ENCODE results near the gene C1QL4. TPM values are rescaled to one million over a fixed set of nuclear protein-coding genes. Genes with fewer than 3 reads are reported as not detected.

Gene C1QL4
- polyA plus RNA-seq, 2 of the 4 experiments (the other 2 are of a cell fraction), result 1.5 to 2.8 TPM

- Histone ChIP-seq H3K27ac (peak overlapping the region; percentile 10 to 96; a peak in 3 of 6 replicates), H3K4me1 (peaks cover 28% of the 10 kb centered on the region), H3K4me3 (no peak overlapping the region), H3K4me2 (peak overlapping the region; percentile 86), H3K9me3 (no peaks in the 10 kb centered on the region)
- POLR2A ChIA-PET, result interaction anchor here (0.8 kb wide), 1 partner anchor 139 kb away, joined by 4 read pairs; no protein-coding TSS in a partner anchor
- 83% methylated on average over 1 of the region's 1 CpG for WGBS (ENCODE audit: missing lambda C conversion rate)
- peak; percentile 52 to 61; a peak in 2 of 4 replicates for TF ChIP-seq CEBPB (IDR thresholded peaks at IDR 0.05)
- no peak for TF ChIP-seq EP300 (IDR thresholded peaks at IDR 0.05)
- TF ChIP-seq FOSL2 (IDR thresholded peaks at IDR 0.05), result no peak
- TF ChIP-seq FOSL2 (CRISPR knock-in tag; IDR thresholded peaks at IDR 0.05), result 0 out of 2 replicates have a peak, but pooled peaks have one; percentile 18
- no peak for DNase-seq (ENCODE audit: low read depth in 1 of 2, low spot score in 1 of 2)
- CTCF ChIA-PET, result interaction anchor here (0.6 to 14.5 kb wide), 10 partner anchors 8 to 521 kb away, joined by 3 to 484 read pairs (median 6); partner anchors contain the start of gene DNAJC22
- no peak for FAIRE-seq
- ATAC-seq, result no peak
Measured at GRCh38 chr12:49364989-49365388, 28.0 kb upstream of the C1QL4 start.

GRCh38 chr12:49362077-49362476 lies 25.1 kb upstream of the C1QL4 start:
- no peak overlapping the region for H3K4me3 ChIP-seq
- no peak for DNase-seq (ENCODE audit: low read depth in 1 of 2, low spot score in 1 of 2)
- ChIA-PET CTCF (interaction anchor here (0.7 to 14.5 kb wide), 10 partner anchors 13 to 218 kb away, joined by 3 to 484 read pairs (median 6); partner anchors contain the start of gene DNAJC22), POLR2A (no interaction called here)
- ATAC-seq, result no peak
- no peak for FAIRE-seq
- no peak for TF ChIP-seq TP53 (CRISPR knock-in tag; IDR thresholded peaks at IDR 0.05)
- no peak for TF ChIP-seq BCL3 (IDR thresholded peaks at IDR 0.05)
- no peak for TF ChIP-seq ZSCAN20 (CRISPR knock-in tag; IDR thresholded peaks at IDR 0.05)
- no peak for TF ChIP-seq RARB (CRISPR knock-in tag; IDR thresholded peaks at IDR 0.05)
- no peak for TF ChIP-seq HES2 (IDR thresholded peaks at IDR 0.05)
- TF ChIP-seq CEBPB (IDR thresholded peaks at IDR 0.05), result no peak
- no peak for TF ChIP-seq ESRRA (IDR thresholded peaks at IDR 0.05; ENCODE audit: borderline replicate concordance, low read length)
- TF ChIP-seq RNF2 (IDR thresholded peaks at IDR 0.05; ENCODE audit: borderline replicate concordance, low read depth), result no peak
- no peak for TF ChIP-seq HEYL (CRISPR knock-in tag; IDR thresholded peaks at IDR 0.05)
- no peak for TF ChIP-seq CBX8 (IDR thresholded peaks at IDR 0.05)
- no peak for TF ChIP-seq FOSB (CRISPR knock-in tag; IDR thresholded peaks at IDR 0.05)
- TF ChIP-seq POLR2A (IDR thresholded peaks at IDR 0.05; ENCODE audit: low read length), result no peak
- TF ChIP-seq CHD4 (IDR thresholded peaks at IDR 0.05; ENCODE audit: borderline replicate concordance), result no peak
- no peak overlapping the region for H3K4me2 ChIP-seq
- peak overlapping the region in 1 of 2 experiments; percentile 12; a peak in 1 of 6 replicates for H3K27ac ChIP-seq
- no peaks in the 10 kb centered on the region for H3K9me3 ChIP-seq
- WGBS (ENCODE audit: missing lambda C conversion rate), result 93% methylated on average over 1 of the region's 1 CpG
- peaks cover 38% of the 10 kb centered on the region for H3K4me1 ChIP-seq

GRCh38 chr12:49359671-49360070 lies 22.7 kb upstream of the C1QL4 start:
- WGBS (ENCODE audit: missing lambda C conversion rate), result 75% methylated on average over 7 of the region's 7 CpGs
- H3K9me3 ChIP-seq, result no peaks in the 10 kb centered on the region
- no peak overlapping the region for H3K4me3 ChIP-seq
- ChIA-PET POLR2A (interaction anchor here (2.0 kb wide), 1 partner anchor 199 kb away, joined by 5 read pairs; no protein-coding TSS in a partner anchor), CTCF (interaction anchor here (1.0 to 14.5 kb wide), 23 partner anchors 10 to 220 kb away, joined by 3 to 484 read pairs (median 29); partner anchors contain the start of genes DNAJC22 and KCNH3)
- H3K4me1 ChIP-seq, result peaks cover 29% of the 10 kb centered on the region
- H3K27ac ChIP-seq, result peak overlapping the region; percentile 52 to 65; a peak in 4 of 6 replicates
- FAIRE-seq, result no peak
- H3K4me2 ChIP-seq, result no peak overlapping the region
- no peak for ATAC-seq
- TF ChIP-seq HOXA7 (CRISPR knock-in tag; IDR thresholded peaks at IDR 0.05) (no peak), RAD21 (conservative IDR thresholded peaks at IDR 0.05 in 1 of 2, IDR thresholded peaks at IDR 0.05 in 1 of 2) (no peak), CHD2 (IDR thresholded peaks at IDR 0.05; ENCODE audit: low read length, partially characterized antibody) (no peak), KDM5A (IDR thresholded peaks at IDR 0.05) (no peak), RCOR1 (IDR thresholded peaks at IDR 0.05; ENCODE audit: low read depth, low read length) (no peak), RARB (CRISPR knock-in tag; IDR thresholded peaks at IDR 0.05) (no peak), MAZ (IDR thresholded peaks at IDR 0.05; ENCODE audit: borderline replicate concordance, low read depth, low read length) (no peak), HMGXB4 (CRISPR knock-in tag; IDR thresholded peaks at IDR 0.05; ENCODE audit: borderline replicate concordance) (no peak), ELK1 (IDR thresholded peaks at IDR 0.05; ENCODE audit: low read depth, low read length) (no peak), NFE2L2 (conservative IDR thresholded peaks at IDR 0.05; ENCODE audit: low read length) (no peak), EHMT2 (IDR thresholded peaks at IDR 0.05; ENCODE audit: low read depth) (no peak), HOXB5 (CRISPR knock-in tag; IDR thresholded peaks at IDR 0.05) (no peak), KDM1A (IDR thresholded peaks at IDR 0.05; ENCODE audit: low read depth) (no peak), HDAC2 (IDR thresholded peaks at IDR 0.05) (no peak), POLR2AphosphoS2 (conservative IDR thresholded peaks at IDR 0.05; ENCODE audit: low read length) (no peak)
- no peak for DNase-seq (ENCODE audit: low read depth in 1 of 2, low spot score in 1 of 2)
